ENCODE measurements around the gene JAZF1. TPM values are rescaled to one million over a fixed set of nuclear protein-coding genes. Genes with fewer than 3 reads are reported as not detected.

The JAZF1 gene
- total RNA-seq, 1 experiment from 2014 or later = 1.5 TPM

- no peak for TF ChIP-seq CTCF (conservative IDR thresholded peaks at IDR 0.05; ENCODE audit: low read depth, low read length)
- no peak for TF ChIP-seq EZH2 (IDR thresholded peaks at IDR 0.05; ENCODE audit: borderline replicate concordance, low read depth, low read length, poor library complexity, severe bottlenecking)
- no peak overlapping the region for H3K4me3 ChIP-seq (ENCODE audit: low read depth, low read length, poor library complexity, severe bottlenecking)
- no peaks in the 10 kb centered on the region for H3K36me3 ChIP-seq (ENCODE audit: insufficient read depth, low read length, poor library complexity, severe bottlenecking)
- H3K4me1 ChIP-seq (ENCODE audit: insufficient read depth, low read length, poor library complexity, severe bottlenecking) = no peaks in the 10 kb centered on the region
- no peaks in the 10 kb centered on the region for H3K9me3 ChIP-seq (ENCODE audit: low read depth, low read length, poor library complexity, severe bottlenecking)
- ChIA-PET CTCF (no interaction called here), POLR2A (ENCODE audit: low non-redundant PET) (no interaction called here)
- DNase-seq (ENCODE audit: low spot score) = no peak
- H3K27me3 ChIP-seq (replicated peaks; ENCODE audit: insufficient read depth, low read depth, low read length, poor library complexity) = no peaks in the 10 kb centered on the region
- no TSS peak for BruUV-seq (replicated peaks)
- no peak overlapping the region for H3K27ac ChIP-seq (ENCODE audit: low read depth, low read length, poor library complexity, severe bottlenecking)
- intact Hi-C loops (cut with micrococcal nuclease; ENCODE audit: unreplicated experiment) = no loop called here
Observed at GRCh38 chr7:28112467-28112866, 68.1 kb downstream of the JAZF1 start.

GRCh38 chr7:28112012-28112411 is 68.6 kb downstream of the JAZF1 start:
- DNase-seq (ENCODE audit: low spot score) = no peak
- Histone ChIP-seq H3K27ac (ENCODE audit: low read depth, low read length, poor library complexity, severe bottlenecking) (no peak overlapping the region), H3K9me3 (ENCODE audit: low read depth, low read length, poor library complexity, severe bottlenecking) (no peaks in the 10 kb centered on the region), H3K36me3 (ENCODE audit: insufficient read depth, low read length, poor library complexity, severe bottlenecking) (no peaks in the 10 kb centered on the region), H3K4me1 (ENCODE audit: insufficient read depth, low read length, poor library complexity, severe bottlenecking) (no peaks in the 10 kb centered on the region), H3K4me3 (ENCODE audit: low read depth, low read length, poor library complexity, severe bottlenecking) (no peak overlapping the region), H3K27me3 (replicated peaks; ENCODE audit: insufficient read depth, low read depth, low read length, poor library complexity) (no peaks in the 10 kb centered on the region)
- TF ChIP-seq EZH2 (IDR thresholded peaks at IDR 0.05; ENCODE audit: borderline replicate concordance, low read depth, low read length, poor library complexity, severe bottlenecking) (no peak), CTCF (conservative IDR thresholded peaks at IDR 0.05; ENCODE audit: low read depth, low read length) (no peak)
- BruUV-seq (replicated peaks) = no TSS peak
- CTCF ChIA-PET = no interaction called here
- POLR2A ChIA-PET (ENCODE audit: low non-redundant PET) = no interaction called here
- intact Hi-C loops (cut with micrococcal nuclease; ENCODE audit: unreplicated experiment) = no loop called here

GRCh38 chr7:28110427-28111012 is 70.1 kb downstream of the JAZF1 start:
- Histone ChIP-seq H3K27ac (ENCODE audit: low read depth, low read length, poor library complexity, severe bottlenecking) (no peak overlapping the region), H3K27me3 (replicated peaks; ENCODE audit: insufficient read depth, low read depth, low read length, poor library complexity) (no peaks in the 10 kb centered on the region), H3K36me3 (ENCODE audit: insufficient read depth, low read length, poor library complexity, severe bottlenecking) (no peaks in the 10 kb centered on the region), H3K9me3 (ENCODE audit: low read depth, low read length, poor library complexity, severe bottlenecking) (no peaks in the 10 kb centered on the region), H3K4me1 (ENCODE audit: insufficient read depth, low read length, poor library complexity, severe bottlenecking) (no peaks in the 10 kb centered on the region), H3K4me3 (ENCODE audit: low read depth, low read length, poor library complexity, severe bottlenecking) (no peak overlapping the region)
- ChIA-PET CTCF (no interaction called here), POLR2A (ENCODE audit: low non-redundant PET) (no interaction called here)
- intact Hi-C loops (cut with micrococcal nuclease; ENCODE audit: unreplicated experiment) = no loop called here
- DNase-seq (ENCODE audit: low spot score) = no peak
- no TSS peak for BruUV-seq (replicated peaks)
- TF ChIP-seq CTCF (conservative IDR thresholded peaks at IDR 0.05; ENCODE audit: low read depth, low read length) = no peak
- no peak for TF ChIP-seq EZH2 (IDR thresholded peaks at IDR 0.05; ENCODE audit: borderline replicate concordance, low read depth, low read length, poor library complexity, severe bottlenecking)
